ENCODE results near the gene SHFL. TPM values are rescaled to one million over a fixed set of nuclear protein-coding genes. Genes with fewer than 3 reads are reported as not detected.

SHFL gene
- total and polyA plus RNA-seq, 2 of the 8 experiments (the other 6 are each of a cell fraction or from before 2014, with no cell fraction given), result 25.3 to 37.1 TPM

GRCh38 chr19:10052602-10053360 is 33.3 kb upstream of the SHFL start:
- CTCF ChIA-PET (ENCODE audit: partially characterized antibody), result interaction anchor here (1.1 to 1.3 kb wide), 2 partner anchors 10 to 122 kb away, joined by 3 to 5 read pairs; no protein-coding TSS in a partner anchor
- Histone ChIP-seq H3K23me2 (ENCODE audit: low read depth, low read length) (no peaks in the 10 kb centered on the region), H3K79me1 (ENCODE audit: low read depth, low read length) (no peaks in the 10 kb centered on the region), H2BK120ac (replicated peaks; ENCODE audit: low read depth, low read length) (no peak overlapping the region), H3K4me2 (ENCODE audit: insufficient read depth in 1 of 2, low read depth in 2 of 2, low read length in 2 of 2) (no peak overlapping the region), H2BK5ac (ENCODE audit: low read depth, low read length) (no peak overlapping the region), H3K9me3 (ENCODE audit: insufficient read depth in 2 of 2, low read depth in 1 of 2, low read length in 1 of 2) (no peaks in the 10 kb centered on the region), H4K8ac (ENCODE audit: extremely low read depth, insufficient read depth, low read length) (no peak overlapping the region), H3K27ac (ENCODE audit: low read depth, low read length) (no peak overlapping the region), H3K79me2 (ENCODE audit: control insufficient read depth in 1 of 2, insufficient read depth in 2 of 2, low read length in 2 of 2) (no peaks in the 10 kb centered on the region), H2BK20ac (ENCODE audit: low read length) (no peak overlapping the region), H3K14ac (ENCODE audit: insufficient read length) (no peak overlapping the region), H3K23ac (ENCODE audit: insufficient read length) (no peak overlapping the region), H3K4me3 (ENCODE audit: extremely low read depth in 1 of 4, insufficient read depth in 2 of 4, low read depth in 3 of 4, low read length in 4 of 4) (no peak overlapping the region), H4K5ac (ENCODE audit: insufficient read length, low read depth, low read length) (no peak overlapping the region), H3K18ac (ENCODE audit: extremely low read depth, low read length) (no peak overlapping the region), H3K4me1 (replicated peaks in 1 of 4; ENCODE audit: control insufficient read depth in 3 of 4, insufficient read depth in 4 of 4, low read length in 3 of 4) (no peaks in the 10 kb centered on the region), H3K4ac (replicated peaks; ENCODE audit: insufficient read length, low read depth, low read length) (no peak overlapping the region), H3K9ac (replicated peaks in 1 of 4; ENCODE audit: extremely low read depth in 1 of 4, low read depth in 3 of 4, low read length in 3 of 4) (no peak overlapping the region), H2BK12ac (ENCODE audit: low read depth, low read length) (no peak overlapping the region; the same call in 1 of the 2 replicates), H3K56ac (replicated peaks; ENCODE audit: insufficient read length, low read depth, low read length) (no peak overlapping the region), H4K20me1 (replicated peaks in 1 of 2; ENCODE audit: control insufficient read depth in 1 of 2, insufficient read depth in 2 of 2, low read length in 2 of 2) (no peaks in the 10 kb centered on the region), H2BK15ac (ENCODE audit: low read length) (no peak overlapping the region), H3K27me3 (replicated peaks in 1 of 4; ENCODE audit: control insufficient read depth in 3 of 4, extremely low read depth in 1 of 4, insufficient read depth in 3 of 4, low read length in 3 of 4) (no peaks in the 10 kb centered on the region), H2AFZ (ENCODE audit: low read length) (no peak overlapping the region), H2AK5ac (ENCODE audit: low read depth, low read length) (no peak overlapping the region), H3K36me3 (ENCODE audit: control insufficient read depth in 2 of 4, insufficient read depth in 4 of 4, low read length in 3 of 4) (no peaks in the 10 kb centered on the region), H4K91ac (replicated peaks; ENCODE audit: insufficient read length, low read length) (no peak overlapping the region)
- 93% methylated on average over 21 of the region's 21 CpGs; no CpG with 5 or more reads in 1 of the 2 experiments for WGBS, 2 experiments (ENCODE audit: extremely low coverage in 1 of 2, insufficient coverage in 1 of 2, insufficient read length in 1 of 2, insufficient replicate concordance in 2 of 2, low coverage in 1 of 2, low lambda C conversion rate in 2 of 2, missing lambda C conversion rate in 1 of 2)
- FAIRE-seq, result no peak
- no peak for DNase-seq (ENCODE audit: low read depth in 1 of 2, low spot score in 2 of 2)
- POLR2A ChIA-PET (ENCODE audit: partially characterized antibody), result no interaction called here
- TF ChIP-seq SP2 (IDR thresholded peaks at IDR 0.05; ENCODE audit: low read length) (no peak), NRF1 (IDR thresholded peaks at IDR 0.05; ENCODE audit: low read depth, low read length) (no peak), SIX5 (IDR thresholded peaks at IDR 0.05; ENCODE audit: low read depth, low read length) (no peak), GTF2F1 (IDR thresholded peaks at IDR 0.05; ENCODE audit: borderline replicate concordance, low read depth, low read length) (no peak), ZNF274 (IDR thresholded peaks at IDR 0.05; ENCODE audit: borderline replicate concordance, extremely low read depth, low read length) (no peak), RFX5 (IDR thresholded peaks at IDR 0.05; ENCODE audit: borderline replicate concordance, low read depth, low read length) (no peak), CHD1 (IDR thresholded peaks at IDR 0.05; ENCODE audit: low read depth, low read length) (no peak), POLR2A (IDR thresholded peaks at IDR 0.05; ENCODE audit: control extremely low read depth in 1 of 2, low read depth in 2 of 2, low read length in 2 of 2) (no peak), POLR2AphosphoS5 (IDR thresholded peaks at IDR 0.05; ENCODE audit: low read depth, low read length) (no peak), SIRT6 (IDR thresholded peaks at IDR 0.05; ENCODE audit: low read length) (no peak)
